ENCODE measurements around the gene LYRM9.

Gene LYRM9

GRCh38 chr17:27879987-27880608, 13.1 kb downstream of the LYRM9 start:
- Histone ChIP-seq H3K4me1 (ENCODE audit: insufficient read depth, low read length) (no peaks in the 10 kb centered on the region), H2AFZ (ENCODE audit: low read depth, low read length) (no peak overlapping the region), H3K36me3 (ENCODE audit: insufficient read depth, low read length) (peaks cover 4% of the 10 kb centered on the region), H3K4me3 (ENCODE audit: low read length) (no peak overlapping the region), H3K27me3 (ENCODE audit: insufficient read depth, low read length) (no peaks in the 10 kb centered on the region), H3K9me3 (ENCODE audit: low read length) (no peaks in the 10 kb centered on the region)

GRCh38 chr17:27878776-27879562, 14.2 kb downstream of the LYRM9 start:
- H3K4me3 ChIP-seq (ENCODE audit: low read length), result no peak overlapping the region
- H3K9me3 ChIP-seq (ENCODE audit: low read length), result no peaks in the 10 kb centered on the region
- no peaks in the 10 kb centered on the region for H3K4me1 ChIP-seq (ENCODE audit: insufficient read depth, low read length)
- no peaks in the 10 kb centered on the region for H3K27me3 ChIP-seq (ENCODE audit: insufficient read depth, low read length)
- H3K36me3 ChIP-seq (ENCODE audit: insufficient read depth, low read length), result peaks cover 4% of the 10 kb centered on the region
- no peak overlapping the region for H2AFZ ChIP-seq (ENCODE audit: low read depth, low read length)

- H3K9me3 ChIP-seq (ENCODE audit: low read length), result no peaks in the 10 kb centered on the region
- no peak overlapping the region for H2AFZ ChIP-seq (ENCODE audit: low read depth, low read length)
- no peaks in the 10 kb centered on the region for H3K27me3 ChIP-seq (ENCODE audit: insufficient read depth, low read length)
- peaks cover 4% of the 10 kb centered on the region for H3K36me3 ChIP-seq (ENCODE audit: insufficient read depth, low read length)
- H3K4me1 ChIP-seq (ENCODE audit: insufficient read depth, low read length), result no peaks in the 10 kb centered on the region
- no peak overlapping the region for H3K4me3 ChIP-seq (ENCODE audit: low read length)
Observed at GRCh38 chr17:27873746-27874145, 19.4 kb downstream of the LYRM9 start.

- no peak overlapping the region for H2AFZ ChIP-seq (ENCODE audit: low read depth, low read length)
- no peaks in the 10 kb centered on the region for H3K27me3 ChIP-seq (ENCODE audit: insufficient read depth, low read length)
- no peaks in the 10 kb centered on the region for H3K4me1 ChIP-seq (ENCODE audit: insufficient read depth, low read length)
- H3K4me3 ChIP-seq (ENCODE audit: low read length), result no peak overlapping the region
- peaks cover 4% of the 10 kb centered on the region for H3K36me3 ChIP-seq (ENCODE audit: insufficient read depth, low read length)
- no peaks in the 10 kb centered on the region for H3K9me3 ChIP-seq (ENCODE audit: low read length)
Observed at GRCh38 chr17:27873211-27873610, 20.0 kb downstream of the LYRM9 start.

GRCh38 chr17:27872776-27873175, 20.4 kb downstream of the LYRM9 start:
- Histone ChIP-seq H3K9me3 (ENCODE audit: low read length) (no peaks in the 10 kb centered on the region), H3K36me3 (ENCODE audit: insufficient read depth, low read length) (peaks cover 4% of the 10 kb centered on the region), H3K4me3 (ENCODE audit: low read length) (no peak overlapping the region), H2AFZ (ENCODE audit: low read depth, low read length) (no peak overlapping the region), H3K27me3 (ENCODE audit: insufficient read depth, low read length) (no peaks in the 10 kb centered on the region), H3K4me1 (ENCODE audit: insufficient read depth, low read length) (no peaks in the 10 kb centered on the region)

- Histone ChIP-seq H3K9me3 (ENCODE audit: low read length) (no peaks in the 10 kb centered on the region), H2AFZ (ENCODE audit: low read depth, low read length) (no peak overlapping the region), H3K27me3 (ENCODE audit: insufficient read depth, low read length) (no peaks in the 10 kb centered on the region), H3K36me3 (ENCODE audit: insufficient read depth, low read length) (no peaks in the 10 kb centered on the region), H3K4me1 (ENCODE audit: insufficient read depth, low read length) (no peaks in the 10 kb centered on the region), H3K4me3 (ENCODE audit: low read length) (no peak overlapping the region)
Observed at GRCh38 chr17:27871407-27871806, 21.8 kb downstream of the LYRM9 start.

- no peaks in the 10 kb centered on the region for H3K27me3 ChIP-seq (ENCODE audit: insufficient read depth, low read length)
- no peak overlapping the region for H2AFZ ChIP-seq (ENCODE audit: low read depth, low read length)
- H3K4me1 ChIP-seq (ENCODE audit: insufficient read depth, low read length), result no peaks in the 10 kb centered on the region
- H3K4me3 ChIP-seq (ENCODE audit: low read length), result no peak overlapping the region
- H3K36me3 ChIP-seq (ENCODE audit: insufficient read depth, low read length), result no peaks in the 10 kb centered on the region
- H3K9me3 ChIP-seq (ENCODE audit: low read length), result no peaks in the 10 kb centered on the region
Observed at GRCh38 chr17:27870345-27870744, 22.8 kb downstream of the LYRM9 start.

GRCh38 chr17:27868565-27868964, 24.6 kb downstream of the LYRM9 start:
- Histone ChIP-seq H3K4me3 (ENCODE audit: low read length) (no peak overlapping the region), H3K27me3 (ENCODE audit: insufficient read depth, low read length) (no peaks in the 10 kb centered on the region)

GRCh38 chr17:27862840-27863239, 30.3 kb downstream of the LYRM9 start:
- no peak overlapping the region for H3K4me3 ChIP-seq (ENCODE audit: low read length)
- H3K9me3 ChIP-seq (ENCODE audit: low read length), result no peaks in the 10 kb centered on the region
- H3K4me1 ChIP-seq (ENCODE audit: insufficient read depth, low read length), result no peaks in the 10 kb centered on the region
- H2AFZ ChIP-seq (ENCODE audit: low read depth, low read length), result no peak overlapping the region
- H3K27me3 ChIP-seq (ENCODE audit: insufficient read depth, low read length), result no peaks in the 10 kb centered on the region
- H3K36me3 ChIP-seq (ENCODE audit: insufficient read depth, low read length), result no peaks in the 10 kb centered on the region

More at GRCh38 chr17:27868565-27868964, 24.6 kb downstream of the LYRM9 start:
- H3K4me1 ChIP-seq (ENCODE audit: insufficient read depth, low read length), result no peaks in the 10 kb centered on the region
- no peaks in the 10 kb centered on the region for H3K36me3 ChIP-seq (ENCODE audit: insufficient read depth, low read length)
- H3K9me3 ChIP-seq (ENCODE audit: low read length), result no peaks in the 10 kb centered on the region
- no peak overlapping the region for H2AFZ ChIP-seq (ENCODE audit: low read depth, low read length)

GRCh38 chr17:27862004-27862403, 31.2 kb downstream of the LYRM9 start:
- no peaks in the 10 kb centered on the region for H3K27me3 ChIP-seq (ENCODE audit: insufficient read depth, low read length)
- H3K9me3 ChIP-seq (ENCODE audit: low read length), result no peaks in the 10 kb centered on the region
- H2AFZ ChIP-seq (ENCODE audit: low read depth, low read length), result no peak overlapping the region
- H3K36me3 ChIP-seq (ENCODE audit: insufficient read depth, low read length), result no peaks in the 10 kb centered on the region
- H3K4me1 ChIP-seq (ENCODE audit: insufficient read depth, low read length), result no peaks in the 10 kb centered on the region
- no peak overlapping the region for H3K4me3 ChIP-seq (ENCODE audit: low read length)

- Histone ChIP-seq H3K27me3 (ENCODE audit: insufficient read depth, low read length) (no peaks in the 10 kb centered on the region), H3K4me1 (ENCODE audit: insufficient read depth, low read length) (peaks cover 3% of the 10 kb centered on the region), H3K36me3 (ENCODE audit: insufficient read depth, low read length) (no peaks in the 10 kb centered on the region), H2AFZ (ENCODE audit: low read depth, low read length) (no peak overlapping the region), H3K9me3 (ENCODE audit: low read length) (no peaks in the 10 kb centered on the region), H3K4me3 (ENCODE audit: low read length) (no peak overlapping the region)
Observed at GRCh38 chr17:27860971-27861664, 32.0 kb downstream of the LYRM9 start.

GRCh38 chr17:27858621-27859305, 34.4 kb downstream of the LYRM9 start:
- H3K9me3 ChIP-seq (ENCODE audit: low read length), result no peaks in the 10 kb centered on the region
- no peaks in the 10 kb centered on the region for H3K36me3 ChIP-seq (ENCODE audit: insufficient read depth, low read length)
- peaks cover 3% of the 10 kb centered on the region for H3K4me1 ChIP-seq (ENCODE audit: insufficient read depth, low read length)
- no peak overlapping the region for H3K4me3 ChIP-seq (ENCODE audit: low read length)
- peaks cover 2% of the 10 kb centered on the region for H3K27me3 ChIP-seq (ENCODE audit: insufficient read depth, low read length)
- no peak overlapping the region for H2AFZ ChIP-seq (ENCODE audit: low read depth, low read length)
